ENCODE measurements around the gene RTN4RL2.

The RTN4RL2 gene

DNA sequence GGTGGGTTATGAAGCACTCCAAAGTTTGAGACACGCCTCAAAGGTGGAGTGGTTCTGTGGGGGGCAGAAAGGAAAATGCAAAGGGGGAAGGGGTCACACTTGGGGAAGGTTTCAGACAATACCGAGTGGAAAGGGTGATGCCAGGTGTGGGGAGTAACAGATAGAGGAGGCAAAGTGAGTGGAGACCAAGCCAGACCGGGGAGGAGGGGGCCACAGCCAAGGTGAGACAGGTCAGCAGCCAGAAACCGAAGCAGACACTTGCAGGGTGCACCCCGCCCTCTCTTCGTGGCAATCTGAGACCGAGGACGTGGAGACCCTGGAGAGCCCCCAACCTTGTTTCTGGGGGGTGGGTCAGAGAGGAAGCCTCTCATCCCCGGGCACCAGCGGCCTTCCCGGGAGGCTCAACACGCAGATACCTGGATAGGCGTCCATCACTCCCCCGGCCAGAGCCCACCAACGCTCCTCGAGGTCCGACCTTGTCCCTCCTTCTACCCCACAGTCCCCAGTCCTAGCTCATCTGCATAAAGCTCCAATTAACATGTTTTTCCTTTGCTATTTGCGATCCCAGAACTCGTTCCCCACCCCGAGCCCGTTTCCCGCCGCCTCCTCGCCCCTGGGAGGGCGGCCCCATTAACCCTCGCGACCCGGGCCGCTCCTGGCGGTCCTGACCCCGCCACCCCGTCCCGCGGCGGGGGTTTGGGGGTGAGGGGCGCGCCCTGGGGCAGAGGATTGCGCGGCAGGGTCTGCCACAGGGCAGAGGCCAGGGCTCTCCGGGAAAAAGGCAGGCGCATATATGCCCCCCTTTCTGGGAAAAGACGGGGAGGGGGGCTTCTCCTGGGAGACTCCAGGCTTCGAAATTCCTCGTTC is 21.8 kb downstream of the RTN4RL2 start:
- DNase-seq: no peak

GRCh38 chr11:57482782-57483561 is 22.6 kb downstream of the RTN4RL2 start:
- DNase-seq: peak; percentile 81

DNA sequence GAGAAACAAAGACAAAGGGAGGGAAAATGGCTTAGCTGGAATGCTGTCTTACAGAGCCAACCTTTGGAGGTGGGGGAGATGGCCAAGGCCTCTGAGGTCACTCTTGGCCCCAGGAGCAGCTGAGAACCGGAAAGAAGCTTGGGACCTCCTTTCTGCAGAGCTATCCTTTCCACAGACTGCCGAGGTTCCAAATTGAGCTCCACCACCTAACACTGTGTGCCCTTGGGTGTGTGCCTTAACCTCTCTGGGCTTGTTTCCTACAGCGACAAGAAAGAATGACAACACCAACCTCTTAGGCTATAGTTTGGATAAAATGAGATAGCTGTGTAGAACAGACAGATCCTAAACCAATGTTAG is 23.2 kb downstream of the RTN4RL2 start:
- no peak for DNase-seq

DNA sequence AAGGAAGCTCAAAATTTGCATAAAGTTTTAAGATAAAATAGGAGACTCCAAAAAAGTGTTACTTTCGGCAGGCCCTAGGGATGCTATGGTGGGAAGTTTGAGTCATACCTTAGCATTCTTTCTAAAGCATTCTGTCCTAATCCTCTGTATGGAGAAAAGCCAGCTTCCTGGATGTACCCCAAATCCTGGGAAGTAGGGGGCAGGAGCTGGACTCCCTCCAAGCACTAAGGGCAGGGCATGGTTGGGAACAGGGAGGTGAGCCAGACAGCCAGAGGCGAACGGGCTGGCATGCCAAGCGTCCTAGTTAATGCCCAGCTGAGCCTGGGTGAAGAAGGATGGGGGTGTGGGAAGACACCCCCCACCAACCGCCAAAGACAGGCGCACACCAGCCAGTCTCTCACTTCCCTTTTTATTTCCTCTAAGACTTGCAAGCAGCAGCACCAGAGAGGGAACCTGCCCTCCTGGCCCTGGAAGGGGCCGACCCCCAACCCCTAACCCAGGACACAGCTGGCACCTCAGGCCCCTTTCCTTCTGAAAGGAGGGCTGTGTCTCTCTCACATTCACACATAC is 23.9 kb downstream of the RTN4RL2 start:
- DNase-seq: no peak

DNA sequence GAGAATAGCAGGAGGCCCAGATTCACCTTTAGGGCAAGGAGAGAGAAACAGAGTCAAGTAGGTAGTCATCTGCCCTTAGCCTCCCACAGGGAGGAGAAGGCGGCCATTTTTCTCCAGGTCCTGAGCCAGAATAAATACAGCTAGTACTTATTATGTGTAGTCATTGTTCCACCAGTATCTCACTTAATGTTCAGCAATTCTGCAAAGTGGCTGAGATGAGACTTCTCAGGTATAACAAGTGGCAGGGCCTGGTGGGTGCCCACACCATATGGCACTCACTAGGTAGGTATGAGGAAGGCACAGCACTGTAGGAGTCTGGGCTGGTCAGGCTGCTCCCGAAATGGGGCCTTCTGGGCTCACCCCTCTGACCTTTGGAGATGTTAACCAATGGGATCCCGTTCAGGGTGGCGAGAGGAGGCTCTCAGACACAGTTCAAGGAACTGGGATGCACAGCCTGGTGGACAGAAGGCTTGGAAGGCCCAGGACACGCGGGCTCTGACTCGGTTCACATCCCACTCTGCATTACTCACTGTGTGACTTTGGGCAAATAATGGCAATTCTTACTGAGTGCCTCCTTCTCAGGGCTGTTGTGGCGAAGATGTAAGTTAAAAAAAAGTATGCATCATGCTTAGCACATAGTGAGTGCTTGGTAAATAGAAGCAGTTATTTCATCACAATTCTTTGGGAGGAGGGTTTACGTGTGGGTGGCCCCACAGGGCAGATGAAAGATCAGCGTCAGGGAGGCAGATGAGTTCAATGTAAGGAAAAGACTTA is 25.1 kb downstream of the RTN4RL2 start:
- no peak for DNase-seq

- no peak for DNase-seq
Measured at GRCh38 chr11:57487021-57487778, 26.9 kb downstream of the RTN4RL2 start.

GRCh38 chr11:57487920-57488659 is 27.8 kb downstream of the RTN4RL2 start:
- no peak for DNase-seq

GRCh38 chr11:57490456-57491248 is 30.3 kb downstream of the RTN4RL2 start:
- no peak for DNase-seq

- DNase-seq: peak; percentile 82
Measured at GRCh38 chr11:57491371-57492061, 31.2 kb downstream of the RTN4RL2 start.

DNA sequence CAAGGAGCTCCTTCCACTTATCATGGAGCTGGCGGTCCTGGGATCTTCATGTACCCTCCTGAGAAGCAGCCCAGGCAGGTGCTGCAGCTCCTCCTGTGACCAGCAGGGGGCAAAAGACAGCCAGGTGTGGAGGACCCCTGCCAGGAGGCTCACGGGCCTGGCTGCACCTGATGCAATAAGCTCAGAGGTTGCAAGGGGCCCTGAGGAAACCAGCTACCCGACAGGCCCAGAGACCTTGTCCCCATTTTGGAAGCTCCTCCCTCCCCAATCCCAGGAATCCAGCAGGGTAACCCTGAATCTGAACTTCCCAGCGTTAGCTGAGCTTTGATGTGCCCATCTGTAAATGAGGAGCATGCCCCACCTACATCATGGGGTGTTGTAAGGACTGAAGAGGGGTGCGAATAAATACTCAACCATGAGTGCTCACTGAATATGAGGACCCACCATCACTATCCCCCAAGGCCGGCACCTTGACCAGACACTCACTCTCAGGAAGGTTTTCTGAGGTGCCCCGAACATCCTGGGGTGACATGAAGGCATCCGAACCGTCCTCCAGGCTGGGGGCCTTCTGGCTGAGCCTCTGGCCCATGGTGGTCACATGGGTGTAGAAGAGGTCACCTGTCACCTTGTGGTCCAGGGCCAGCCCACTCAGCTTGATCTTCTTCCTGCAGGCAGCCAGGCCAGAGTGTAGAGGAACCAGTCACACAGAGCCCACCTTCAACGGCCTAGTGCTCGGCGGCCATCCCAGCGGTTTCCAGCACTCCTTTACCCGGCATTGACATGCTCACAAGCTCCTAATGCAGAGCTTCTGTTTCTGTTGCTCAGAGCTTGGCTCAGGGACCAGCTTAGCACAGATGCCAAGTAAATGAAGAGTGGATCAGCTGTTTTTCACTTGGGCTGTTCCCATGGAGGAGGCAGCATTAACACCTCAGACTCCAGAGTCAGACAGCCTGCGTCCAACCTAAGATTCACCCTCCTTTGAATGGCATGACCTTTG is 33.5 kb downstream of the RTN4RL2 start:
- peak; percentile 88 for DNase-seq

DNA sequence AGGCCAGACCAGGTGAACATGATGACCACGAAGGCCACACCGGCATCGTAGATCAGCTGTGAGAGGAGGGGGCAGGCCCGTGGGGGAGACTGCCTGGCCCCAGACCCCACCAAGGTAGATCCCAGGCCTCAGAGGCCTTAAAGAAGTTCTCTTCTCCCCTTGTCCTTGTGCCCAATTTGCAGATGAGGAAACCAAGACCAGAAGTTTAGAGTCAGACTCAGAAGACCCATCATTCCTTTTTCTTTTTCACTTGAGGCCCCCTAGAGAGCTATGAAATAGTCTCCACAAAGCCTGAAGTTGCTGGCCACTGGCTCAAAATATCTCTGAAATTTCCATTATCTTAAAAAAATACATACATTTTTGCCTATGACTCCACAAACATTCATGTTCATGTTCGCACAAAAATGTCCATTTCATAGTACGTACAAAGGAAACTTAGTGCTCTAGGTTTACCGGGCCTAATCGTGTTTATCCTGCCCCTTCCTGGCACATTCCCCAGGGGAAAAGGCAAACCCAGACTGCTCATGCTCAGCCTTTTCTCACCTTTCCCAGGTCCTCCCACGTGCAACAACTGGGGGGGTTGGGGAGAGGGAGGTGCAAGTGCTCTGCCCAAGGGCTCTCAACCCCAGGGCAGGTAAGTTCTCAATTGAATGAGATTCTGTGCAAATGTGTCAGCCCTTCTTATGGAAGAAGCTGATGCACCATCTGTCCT is 35.9 kb downstream of the RTN4RL2 start:
- no peak for DNase-seq

- DNase-seq: no peak
Measured at GRCh38 chr11:57497303-57498247, 37.2 kb downstream of the RTN4RL2 start.

DNA sequence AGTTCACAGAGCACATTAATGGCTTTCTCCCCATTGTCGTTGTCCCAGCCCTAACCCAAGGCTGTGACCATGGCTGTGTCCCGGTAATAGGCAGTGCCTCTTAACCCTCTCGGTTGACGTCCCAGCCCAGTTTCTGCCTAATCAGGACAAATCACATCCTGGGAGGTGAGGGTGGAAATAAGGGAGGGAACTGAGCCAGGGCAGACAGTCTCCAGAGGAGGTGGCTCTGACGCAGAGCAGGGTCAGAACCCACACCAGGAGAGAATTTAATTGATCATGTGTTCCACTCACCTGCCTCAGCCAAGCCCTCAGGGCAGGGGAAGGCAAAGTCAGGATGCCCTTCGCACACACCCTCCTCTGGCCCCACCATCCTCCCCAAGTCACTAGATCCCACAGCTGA is 38.2 kb downstream of the RTN4RL2 start:
- no peak for DNase-seq

GRCh38 chr11:57499413-57499982 is 39.2 kb downstream of the RTN4RL2 start:
- DNase-seq: peak; percentile 74

- no peak for DNase-seq
Measured at GRCh38 chr11:57499983-57500461, 39.7 kb downstream of the RTN4RL2 start.

GRCh38 chr11:57500515-57500914 is 40.2 kb downstream of the RTN4RL2 start:
- DNase-seq: no peak

Measured in stimulated activated CD8-positive, alpha-beta memory T cell treated with anti-CD3 and anti-CD28 coated beads, Interleukin-4, amount 100 ng/mL, for 48 hours (primary cell).